ENCODE results near the gene ATP11B. TPM values are rescaled to one million over a fixed set of nuclear protein-coding genes. Genes with fewer than 3 reads are reported as not detected.

Gene ATP11B
- total and polyA plus RNA-seq, 4 experiments from 2014 or later: 37.1 to 130 (median 85.7) TPM

GRCh38 chr3:182914341-182914740 is 121.0 kb downstream of the ATP11B start:
- H3K36me3 Mint-ChIP-seq: peaks cover 10 to 32% of the 10 kb centered on the region in 2 donors
- ChIA-PET CTCF (ENCODE audit: partially characterized antibody) (no interaction called here), POLR2A (ENCODE audit: partially characterized antibody) (interaction anchor here (1.3 kb wide), 1 partner anchor 120 kb away, joined by 4 read pairs; no protein-coding TSS in a partner anchor)
- peaks cover 32 to 57% (median 45%) of the 10 kb centered on the region in 4 donors for H3K4me1 Mint-ChIP-seq
- H3K36me3 ChIP-seq (ENCODE audit: insufficient read depth, low read length): peaks cover 4% of the 10 kb centered on the region
- H3K27ac Mint-ChIP-seq: peak overlapping the region in 6 of 7 donors; percentile 71 to 88 (median 82)
- peak overlapping the region; percentile 12 for H3K27ac ChIP-seq (ENCODE audit: low read depth, low read length)
- no peak overlapping the region for H3K4me3 ChIP-seq (ENCODE audit: low read length in 2 of 2)
- no peaks in the 10 kb centered on the region for H3K27me3 Mint-ChIP-seq
- no peaks in the 10 kb centered on the region for H3K9me3 ChIP-seq (ENCODE audit: control insufficient read depth in 1 of 2, low read length in 2 of 2)
- DNase-seq: peak in 1 of 5 donors; percentile 3
- peaks cover 51% of the 10 kb centered on the region for H3K4me1 ChIP-seq (ENCODE audit: insufficient read depth, low read length)
- intact Hi-C loops (cut with micrococcal nuclease): loop anchor here (5.0 to 10.0 kb wide), 3 partner anchors 50 to 202 kb away; no protein-coding TSS in a partner anchor
- H3K9me3 Mint-ChIP-seq: no peaks in the 10 kb centered on the region
- no peaks in the 10 kb centered on the region for H3K27me3 ChIP-seq (ENCODE audit: insufficient read depth, low read length)
- peak overlapping the region in 6 of 8 donors; percentile 25 to 66 (median 30) for H3K4me3 Mint-ChIP-seq

GRCh38 chr3:182917134-182917533 is 123.8 kb downstream of the ATP11B start:
- Mint-ChIP-seq H3K4me1 (peaks cover 20 to 32% (median 25%) of the 10 kb centered on the region in 4 donors), H3K27me3 (no peaks in the 10 kb centered on the region), H3K27ac (no peak overlapping the region), H3K36me3 (peaks cover 19 to 39% of the 10 kb centered on the region in 2 donors), H3K4me3 (no peak overlapping the region), H3K9me3 (no peaks in the 10 kb centered on the region)
- ChIA-PET POLR2A (ENCODE audit: partially characterized antibody) (interaction anchor here (0.9 kb wide), 1 partner anchor 40 kb away, joined by 3 read pairs; no protein-coding TSS in a partner anchor), CTCF (ENCODE audit: partially characterized antibody) (interaction anchor here (0.5 to 2.2 kb wide), 5 partner anchors 7 to 204 kb away, joined by 3 to 5 read pairs (median 4); no protein-coding TSS in a partner anchor)
- DNase-seq: no peak
- H3K36me3 ChIP-seq (ENCODE audit: insufficient read depth, low read length): peaks cover 4% of the 10 kb centered on the region
- intact Hi-C loops (cut with micrococcal nuclease): loop anchor here (10.0 kb wide), 2 partner anchors 48 to 118 kb away; no protein-coding TSS in a partner anchor
- H3K27me3 ChIP-seq (ENCODE audit: insufficient read depth, low read length): no peaks in the 10 kb centered on the region
- H3K4me1 ChIP-seq (ENCODE audit: insufficient read depth, low read length): peaks cover 32% of the 10 kb centered on the region
- no peak overlapping the region for H3K4me3 ChIP-seq (ENCODE audit: low read length in 2 of 2)
- no peaks in the 10 kb centered on the region for H3K9me3 ChIP-seq (ENCODE audit: control insufficient read depth in 1 of 2, low read length in 2 of 2)
- no peak overlapping the region for H3K27ac ChIP-seq (ENCODE audit: low read depth, low read length)

GRCh38 chr3:182919866-182920357 is 126.6 kb downstream of the ATP11B start:
- Mint-ChIP-seq H3K27ac (no peak overlapping the region), H3K27me3 (no peaks in the 10 kb centered on the region), H3K4me3 (no peak overlapping the region), H3K4me1 (peaks cover 2 to 5% (median 4%) of the 10 kb centered on the region in 4 donors), H3K9me3 (no peaks in the 10 kb centered on the region), H3K36me3 (peaks cover 35 to 39% of the 10 kb centered on the region in 2 donors)
- no peak overlapping the region for H3K27ac ChIP-seq (ENCODE audit: low read depth, low read length)
- H3K27me3 ChIP-seq (ENCODE audit: insufficient read depth, low read length): no peaks in the 10 kb centered on the region
- CTCF ChIA-PET (ENCODE audit: partially characterized antibody): interaction anchor here (1.6 kb wide), 1 partner anchor 10 kb away, joined by 5 read pairs; no protein-coding TSS in a partner anchor
- H3K4me3 ChIP-seq (ENCODE audit: low read length in 2 of 2): no peak overlapping the region
- peaks cover 6% of the 10 kb centered on the region for H3K4me1 ChIP-seq (ENCODE audit: insufficient read depth, low read length)
- no peaks in the 10 kb centered on the region for H3K9me3 ChIP-seq (ENCODE audit: control insufficient read depth in 1 of 2, low read length in 2 of 2)
- POLR2A ChIA-PET (ENCODE audit: partially characterized antibody): interaction anchor here (0.8 to 1.1 kb wide), 2 partner anchors 10 to 42 kb away, joined by 3 read pairs; no protein-coding TSS in a partner anchor
- peaks cover 4% of the 10 kb centered on the region for H3K36me3 ChIP-seq (ENCODE audit: insufficient read depth, low read length)
- intact Hi-C loops (cut with micrococcal nuclease): loop anchor here (10.0 kb wide), 2 partner anchors 45 to 115 kb away; no protein-coding TSS in a partner anchor
- DNase-seq: no peak

GRCh38 chr3:182920515-182921084 is 127.3 kb downstream of the ATP11B start:
- intact Hi-C loops (cut with micrococcal nuclease): no loop called here
- Mint-ChIP-seq H3K27me3 (no peaks in the 10 kb centered on the region), H3K9me3 (no peaks in the 10 kb centered on the region), H3K36me3 (peaks cover 37% of the 10 kb centered on the region in 2 donors), H3K4me1 (peaks cover 0 to 3% (median 0%) of the 10 kb centered on the region in 4 donors), H3K4me3 (peak overlapping the region in 1 of 8 donors; percentile 9), H3K27ac (peak overlapping the region in 1 of 7 donors; percentile 22)
- Histone ChIP-seq H3K9me3 (ENCODE audit: control insufficient read depth in 1 of 2, low read length in 2 of 2) (no peaks in the 10 kb centered on the region), H3K27me3 (ENCODE audit: insufficient read depth, low read length) (no peaks in the 10 kb centered on the region), H3K36me3 (ENCODE audit: insufficient read depth, low read length) (peaks cover 4% of the 10 kb centered on the region), H3K4me3 (ENCODE audit: low read length in 2 of 2) (no peak overlapping the region), H3K4me1 (ENCODE audit: insufficient read depth, low read length) (no peaks in the 10 kb centered on the region), H3K27ac (ENCODE audit: low read depth, low read length) (no peak overlapping the region)
- DNase-seq: no peak
- ChIA-PET CTCF (ENCODE audit: partially characterized antibody) (interaction anchor here (1.5 kb wide), 1 partner anchor 11 kb away, joined by 6 read pairs; no protein-coding TSS in a partner anchor), POLR2A (ENCODE audit: partially characterized antibody) (interaction anchor here (1.1 kb wide), 1 partner anchor 42 kb away, joined by 3 read pairs; no protein-coding TSS in a partner anchor)

- intact Hi-C loops (cut with micrococcal nuclease): no loop called here
- no peak overlapping the region for H3K4me3 ChIP-seq (ENCODE audit: low read length in 2 of 2)
- H3K9me3 ChIP-seq (ENCODE audit: control insufficient read depth in 1 of 2, low read length in 2 of 2): no peaks in the 10 kb centered on the region
- H3K36me3 ChIP-seq (ENCODE audit: insufficient read depth, low read length): peaks cover 4% of the 10 kb centered on the region
- Mint-ChIP-seq H3K36me3 (peaks cover 36 to 41% of the 10 kb centered on the region in 2 donors), H3K9me3 (peaks cover 0 to 2% (median 0%) of the 10 kb centered on the region in 8 donors), H3K27me3 (no peaks in the 10 kb centered on the region), H3K4me3 (no peak overlapping the region), H3K27ac (no peak overlapping the region), H3K4me1 (peaks cover 0 to 3% (median under 1%) of the 10 kb centered on the region in 4 donors)
- H3K27me3 ChIP-seq (ENCODE audit: insufficient read depth, low read length): no peaks in the 10 kb centered on the region
- no peaks in the 10 kb centered on the region for H3K4me1 ChIP-seq (ENCODE audit: insufficient read depth, low read length)
- no peak for DNase-seq
- H3K27ac ChIP-seq (ENCODE audit: low read depth, low read length): no peak overlapping the region
- POLR2A ChIA-PET (ENCODE audit: partially characterized antibody): no interaction called here
- CTCF ChIA-PET (ENCODE audit: partially characterized antibody): interaction anchor here (0.6 to 1.5 kb wide), 2 partner anchors 13 to 17 kb away, joined by 3 to 6 read pairs; no protein-coding TSS in a partner anchor
Measured at GRCh38 chr3:182921665-182922355, 128.5 kb downstream of the ATP11B start.

- H3K36me3 Mint-ChIP-seq: peaks cover 34 to 43% of the 10 kb centered on the region in 2 donors
Measured at GRCh38 chr3:182925330-182925943, 132.1 kb downstream of the ATP11B start.

More at GRCh38 chr3:182925330-182925943, 132.1 kb downstream of the ATP11B start:
- Histone ChIP-seq H3K27me3 (ENCODE audit: insufficient read depth, low read length) (no peaks in the 10 kb centered on the region), H3K27ac (ENCODE audit: low read depth, low read length) (no peak overlapping the region), H3K36me3 (ENCODE audit: insufficient read depth, low read length) (no peaks in the 10 kb centered on the region), H3K4me1 (ENCODE audit: insufficient read depth, low read length) (no peaks in the 10 kb centered on the region), H3K9me3 (ENCODE audit: control insufficient read depth in 1 of 2, low read length in 2 of 2) (no peaks in the 10 kb centered on the region), H3K4me3 (ENCODE audit: low read length in 2 of 2) (no peak overlapping the region)
- Mint-ChIP-seq H3K27me3 (no peaks in the 10 kb centered on the region), H3K9me3 (peaks cover 0 to 11% (median 6%) of the 10 kb centered on the region in 8 donors), H3K4me3 (no peak overlapping the region), H3K27ac (peak overlapping the region in 1 of 7 donors; percentile 20), H3K4me1 (peaks cover 0 to 10% (median 7%) of the 10 kb centered on the region in 4 donors)
- POLR2A ChIA-PET (ENCODE audit: partially characterized antibody): no interaction called here
- DNase-seq: no peak
- CTCF ChIA-PET (ENCODE audit: partially characterized antibody): interaction anchor here (1.0 kb wide), 1 partner anchor 215 kb away, joined by 3 read pairs; no protein-coding TSS in a partner anchor
- intact Hi-C loops (cut with micrococcal nuclease): no loop called here

All from CD4-positive, alpha-beta memory T cell (primary cell).